AG04449 (cell line): ENCODE measurements around the gene WDR5B.
"Not testable (repeated sequence)": the region's sequence is repeated elsewhere in the genome, so short reads cannot be mapped to it uniquely, and the experiment has no call there.

ENCODE experiments used
- CTCF ChIA-PET: fragments of 350-600 bp; formaldehyde crosslinking; extraction: SDS; loops from one replicate; lab custom pipeline; 2021; ENCODE audit warnings: antibody characterized with exemption; lab: Yijun Ruan, JAX
- POLR2A ChIA-PET: fragments of 400-600, 350-600 bp; formaldehyde crosslinking; extraction: SDS; loops from one replicate; lab custom pipeline; 2020; ENCODE audit warnings: antibody characterized with exemption, inconsistent platforms; lab: Yijun Ruan, JAX
- DNase-seq: peaks from one replicate; pipeline ENCODE4 v3.0.0-alpha.2; 2010; ENCODE audit warnings: low read depth, low spot score
- H3K4me3 ChIP-seq: 2 replicates; pipeline ENCODE4 v1.5.1; 2011; ENCODE audit warnings: low read depth, mild to moderate bottlenecking, control low read depth, low read length
- TF ChIP-seq, protein P1 (sequence below): IDR thresholded peaks from one replicate; pipeline ENCODE4 v1.5.1; 2011; ENCODE audit warnings: mild to moderate bottlenecking, moderate library complexity, low read length, control low read depth, inconsistent platforms; ENCODE audit not compliant: insufficient read depth; ENCODE audit errors: missing control alignments

Gene WDR5B

DNA sequence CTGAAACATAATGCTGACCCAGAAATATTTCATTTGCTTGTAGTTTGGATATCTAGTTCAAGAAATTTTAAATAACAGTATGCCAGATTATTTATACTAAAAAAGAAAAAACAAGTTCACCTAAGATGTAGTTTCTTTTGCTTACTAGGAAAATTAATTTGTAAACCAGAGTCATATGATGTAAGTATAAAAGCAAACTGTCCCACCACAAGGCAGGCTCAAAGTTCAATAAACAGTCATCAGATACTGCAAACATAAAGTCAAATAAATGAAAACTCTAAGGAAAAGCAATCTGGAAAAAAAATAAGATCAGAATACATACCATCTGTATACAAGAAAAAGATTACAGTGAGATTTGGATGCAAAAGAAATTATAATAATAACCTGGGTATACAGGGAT is 40.2 kb upstream of the WDR5B start:
- DNase-seq = no peak
- no peak overlapping the region for H3K4me3 ChIP-seq
- TF ChIP-seq, protein P1, sequence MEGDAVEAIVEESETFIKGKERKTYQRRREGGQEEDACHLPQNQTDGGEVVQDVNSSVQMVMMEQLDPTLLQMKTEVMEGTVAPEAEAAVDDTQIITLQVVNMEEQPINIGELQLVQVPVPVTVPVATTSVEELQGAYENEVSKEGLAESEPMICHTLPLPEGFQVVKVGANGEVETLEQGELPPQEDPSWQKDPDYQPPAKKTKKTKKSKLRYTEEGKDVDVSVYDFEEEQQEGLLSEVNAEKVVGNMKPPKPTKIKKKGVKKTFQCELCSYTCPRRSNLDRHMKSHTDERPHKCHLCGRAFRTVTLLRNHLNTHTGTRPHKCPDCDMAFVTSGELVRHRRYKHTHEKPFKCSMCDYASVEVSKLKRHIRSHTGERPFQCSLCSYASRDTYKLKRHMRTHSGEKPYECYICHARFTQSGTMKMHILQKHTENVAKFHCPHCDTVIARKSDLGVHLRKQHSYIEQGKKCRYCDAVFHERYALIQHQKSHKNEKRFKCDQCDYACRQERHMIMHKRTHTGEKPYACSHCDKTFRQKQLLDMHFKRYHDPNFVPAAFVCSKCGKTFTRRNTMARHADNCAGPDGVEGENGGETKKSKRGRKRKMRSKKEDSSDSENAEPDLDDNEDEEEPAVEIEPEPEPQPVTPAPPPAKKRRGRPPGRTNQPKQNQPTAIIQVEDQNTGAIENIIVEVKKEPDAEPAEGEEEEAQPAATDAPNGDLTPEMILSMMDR = no peak
- POLR2A ChIA-PET = no interaction called here
- CTCF ChIA-PET = interaction anchor here (4.6 to 4.7 kb wide), 2 partner anchors 12 to 223 kb away, joined by 39 to 76 read pairs; partner anchors contain the start of gene PARP14

DNA sequence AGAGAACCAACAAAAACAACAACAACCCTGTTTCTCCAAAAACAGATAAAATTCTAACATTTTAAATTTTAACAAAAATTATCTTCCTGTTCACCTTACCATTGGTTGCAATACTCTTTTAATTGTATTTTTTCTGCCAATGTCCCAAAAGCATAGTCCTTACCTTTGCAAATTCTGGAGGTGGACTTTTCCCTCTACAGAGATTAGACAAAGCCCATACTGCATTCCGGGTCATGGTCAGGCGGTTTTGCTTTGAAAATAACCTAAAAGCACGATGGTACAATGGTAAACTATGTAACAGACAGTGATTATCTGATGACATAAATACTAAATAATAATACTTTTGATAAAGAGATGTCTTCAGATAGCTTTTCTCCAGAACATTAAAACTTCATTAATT is 35.5 kb upstream of the WDR5B start:
- TF ChIP-seq, protein P1 = no peak
- ChIA-PET POLR2A (interaction anchor here (0.6 to 0.7 kb wide), 2 partner anchors 14 to 19 kb away, joined by 3 to 4 read pairs; no protein-coding TSS in a partner anchor), CTCF (interaction anchor here (0.9 to 1.4 kb wide), 2 partner anchors 8 to 228 kb away, joined by 3 to 5 read pairs; no protein-coding TSS in a partner anchor)
- no peak overlapping the region for H3K4me3 ChIP-seq
- DNase-seq = no peak

- H3K4me3 ChIP-seq, DNase-seq, CTCF ChIA-PET, POLR2A ChIA-PET: not testable (repeated sequence)
These were observed 32.4 kb upstream of the WDR5B start for GRCh38 chr3:122448218-122448617.

- DNase-seq, CTCF ChIA-PET, POLR2A ChIA-PET, H3K4me3 ChIP-seq: not testable (repeated sequence)
These were observed 28.6 kb upstream of the WDR5B start for GRCh38 chr3:122444491-122444887.

GRCh38 chr3:122443762-122444490 is 28.1 kb upstream of the WDR5B start:
- H3K4me3 ChIP-seq, POLR2A ChIA-PET, CTCF ChIA-PET, DNase-seq: not testable (repeated sequence)

GRCh38 chr3:122443090-122443489 is 27.2 kb upstream of the WDR5B start:
- ChIA-PET CTCF (no interaction called here), POLR2A (no interaction called here)
- TF ChIP-seq, protein P1 = no peak
- DNase-seq = no peak
- no peak overlapping the region for H3K4me3 ChIP-seq

DNA sequence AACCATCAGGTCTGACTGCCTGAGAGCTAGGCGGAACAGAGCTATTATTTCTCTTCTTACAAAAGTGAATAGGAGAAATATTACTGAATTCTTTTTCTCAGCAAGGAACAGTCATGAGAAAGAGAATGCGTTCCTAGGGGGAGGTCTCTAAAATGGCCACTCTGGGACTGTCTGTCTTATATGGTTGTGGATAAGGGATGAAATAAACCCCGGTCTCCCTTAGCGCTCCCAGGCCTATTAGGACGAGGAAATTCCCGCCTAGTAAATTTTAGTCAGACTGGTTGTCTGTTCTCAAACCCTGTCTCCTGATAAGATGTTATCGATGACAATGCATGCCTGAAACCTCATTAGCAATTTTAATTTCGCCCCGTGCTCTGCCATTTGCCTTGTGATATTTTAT is 20.1 kb upstream of the WDR5B start:
- H3K4me3 ChIP-seq = no peak overlapping the region
- no peak for DNase-seq
- ChIA-PET CTCF (no interaction called here), POLR2A (no interaction called here)
- TF ChIP-seq, protein P1 = no peak

DNA sequence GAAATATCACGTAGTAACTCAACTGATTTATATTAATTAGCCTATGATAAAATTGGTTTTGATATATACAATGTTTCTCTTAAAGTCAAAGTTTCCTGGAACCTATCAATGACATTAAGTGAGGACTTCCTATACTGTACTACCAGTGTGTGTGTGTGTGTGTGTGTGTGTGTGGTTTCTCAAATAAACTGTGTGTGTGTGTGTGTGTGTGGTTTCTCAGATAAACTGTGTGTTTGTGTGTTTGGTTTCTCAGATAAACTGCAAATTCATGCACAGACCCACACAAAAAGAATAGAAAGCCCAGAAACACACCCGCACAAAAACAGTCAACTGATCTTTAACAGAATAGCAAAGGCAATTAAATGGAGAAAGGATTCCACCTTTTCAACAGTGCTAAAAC is 14.5 kb upstream of the WDR5B start:
- TF ChIP-seq, protein P1 = no peak
- ChIA-PET POLR2A (no interaction called here), CTCF (no interaction called here)
- no peak overlapping the region for H3K4me3 ChIP-seq
- DNase-seq = no peak
